Gastroesophageal sphincter (tissue), 4 donors: ENCODE data around the gene GPN1. TPM values are rescaled to one million over a fixed set of nuclear protein-coding genes. Genes with fewer than 3 reads are reported as not detected.
"Not testable (repeated sequence)": the region's sequence is repeated elsewhere in the genome, so short reads cannot be mapped to it uniquely, and the experiment has no call there.

Experiments
- ATAC-seq: fragments of 150-250 bp; one replicate; pipeline ENCODE4 v1.9.1; 2016; ENCODE audit warnings: mild to moderate bottlenecking, moderate library complexity
- H3K27ac ChIP-seq, 4 donors: fragments of 200-600 bp; sonication (generic) in 3 of 4; 1 replicate in 3 of 4; 2 replicates in 1 of 4; pipeline ENCODE4 v1.5.1; 2016 to 2019
- H3K27me3 ChIP-seq: fragments of 200-600 bp; sonication (generic); one replicate; pipeline ENCODE4 v1.5.1; 2019
- H3K36me3 ChIP-seq, 2 donors: fragments of 200-600 bp; sonication (generic); one replicate each; pipeline ENCODE4 v1.5.1; 2019; ENCODE audit warnings: control low read depth in 1 of 2
- H3K4me1 ChIP-seq, 3 donors: fragments of 200-600 bp; sonication (generic); 1 replicate in 2 of 3; 2 replicates in 1 of 3; pipeline ENCODE4 v1.5.1; 2016 to 2019; ENCODE audit warnings: control low read depth in 2 of 3
- H3K4me3 ChIP-seq, 2 donors: fragments of 200-600 bp; sonication (generic); one replicate each; pipeline ENCODE4 v1.5.1; 2019; ENCODE audit warnings: mild to moderate bottlenecking in 1 of 2, moderate library complexity in 1 of 2
- H3K9me3 ChIP-seq, 3 donors: fragments of 200-600 bp; sonication (generic); one replicate each; pipeline ENCODE4 v1.5.1; 2017 to 2019; ENCODE audit warnings: control low read depth in 2 of 3
- EP300 ChIP-seq: sonication (generic); formaldehyde crosslinking; IDR thresholded peaks from one replicate; pipeline ENCODE4 v1.6.1; 2017; ENCODE audit warnings: antibody characterized with exemption, mild to moderate bottlenecking
- POLR2A ChIP-seq, 2 donors: fragments of 450-650 bp; IDR thresholded peaks; one replicate each; pipeline ENCODE4 v1.6.1; 2017; ENCODE audit warnings: antibody characterized with exemption in 2 of 2, mild to moderate bottlenecking in 2 of 2, moderate library complexity in 1 of 2
- POLR2AphosphoS5 ChIP-seq: sonication (generic); formaldehyde crosslinking; IDR thresholded peaks from one replicate; pipeline ENCODE4 v1.6.1; 2017; ENCODE audit warnings: antibody characterized with exemption
- WGBS, 2 donors: methylation state at CpG; one replicate each; pipeline ENCODE4 v1.1.5; 2018; ENCODE audit warnings: low coverage in 1 of 2; 5-methylcytosine and 5-hydroxymethylcytosine counted together
- total RNA-seq, 4 donors: library from RNA; depleted of rRNA; stranded (reverse); fragments of >200 nt; gene quantifications; one replicate each; pipeline ENCODE4 v1.1.0, GENCODE V29; 2016
- TF ChIP-seq, protein P1 (sequence below), 4 experiments: fragments of 200-600 bp in 2 of 4; fragments of 450-650 bp in 2 of 4; sonication (generic) in 1 of 4; IDR thresholded peaks; one replicate each; pipeline ENCODE4 v1.5.1; 2017 to 2019; ENCODE audit warnings: antibody characterized with exemption in 4 of 4, mild to moderate bottlenecking in 2 of 4, moderate library complexity in 2 of 4

Gene GPN1
- total RNA-seq, 4 donors from 2014 or later = 20.9 to 34.5 (median 21.4) TPM

DNA sequence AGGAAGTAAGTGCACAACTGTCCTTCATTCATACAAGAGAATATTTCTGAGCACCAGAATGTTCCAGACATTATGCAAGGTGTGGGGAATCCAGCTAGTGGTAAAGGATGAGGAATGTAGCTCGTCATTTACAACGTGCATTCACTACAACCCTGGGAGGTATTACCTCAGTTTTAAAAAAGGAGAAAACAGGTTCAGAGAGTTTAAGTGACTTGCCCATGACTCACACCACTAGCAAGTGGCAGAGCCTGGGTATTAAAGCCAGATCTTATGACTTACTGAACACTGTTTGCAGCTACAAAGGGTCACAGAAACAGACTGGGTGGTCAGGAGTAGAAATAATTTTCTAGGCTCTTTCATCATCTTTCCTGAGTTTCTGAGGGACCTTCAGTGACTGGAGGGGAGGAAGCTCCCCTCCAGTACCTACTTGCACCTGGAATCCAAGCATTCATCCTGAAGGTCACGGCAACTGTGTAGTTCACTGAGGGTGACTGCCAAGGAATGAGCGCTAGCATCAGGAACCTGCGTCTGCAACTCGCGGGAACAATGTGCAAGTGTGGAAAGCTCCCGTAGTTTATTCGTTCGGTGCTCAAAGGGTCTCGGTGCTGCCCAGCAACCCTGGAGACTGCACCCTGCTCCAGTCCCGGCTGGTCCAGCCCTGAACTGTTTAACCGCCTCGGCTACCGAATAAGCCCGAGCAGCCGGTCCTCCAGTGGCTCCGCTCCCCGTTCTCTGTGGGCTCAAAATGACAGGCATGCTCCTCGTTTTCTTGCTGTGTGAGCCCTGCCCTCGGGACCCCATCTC is 685 bp upstream of the GPN1 start:
- Histone ChIP-seq H3K4me3 (peak overlapping the region; percentile 73 to 78), H3K27ac (peak overlapping the region; percentile 18 to 81 (median 74)), H3K4me1 (peaks cover 0 to 26% (median 14%) of the 10 kb centered on the region in 3 donors), H3K9me3 (no peaks in the 10 kb centered on the region), H3K27me3 (no peaks in the 10 kb centered on the region), H3K36me3 (peaks cover 2 to 46% of the 10 kb centered on the region in 2 donors)
- ATAC-seq = peak; percentile 32
- WGBS, 2 donors = 18 to 25% methylated on average over 2 to 4 of the region's 21 CpGs
- TF ChIP-seq POLR2A (IDR thresholded peaks at IDR 0.05) = no peak

- WGBS, 2 donors = no CpG with 5 or more reads among the region's 2 CpGs
- not testable (repeated sequence) for H3K27me3 ChIP-seq, H3K27ac ChIP-seq, H3K9me3 ChIP-seq, H3K4me3 ChIP-seq, ATAC-seq
- H3K4me1 ChIP-seq = peaks cover 0 to 26% (median 14%) of the 10 kb centered on the region in 3 donors
- peaks cover 7 to 53% of the 10 kb centered on the region in 2 donors for H3K36me3 ChIP-seq
Measured at GRCh38 chr2:27630257-27630656, 1.4 kb downstream of the GPN1 start.

- H3K36me3 ChIP-seq = peaks cover 7 to 93% of the 10 kb centered on the region in 2 donors
- H3K4me3 ChIP-seq = no peak overlapping the region
- no peak for ATAC-seq
- H3K9me3 ChIP-seq = no peaks in the 10 kb centered on the region
- H3K27ac ChIP-seq = no peak overlapping the region
- 62 to 78% methylated on average over 1 to 2 of the region's 2 CpGs for WGBS, 2 donors
- TF ChIP-seq EP300 (no peak), POLR2A (IDR thresholded peaks at IDR 0.05) (no peak), POLR2AphosphoS5 (no peak)
- TF ChIP-seq, protein P1, sequence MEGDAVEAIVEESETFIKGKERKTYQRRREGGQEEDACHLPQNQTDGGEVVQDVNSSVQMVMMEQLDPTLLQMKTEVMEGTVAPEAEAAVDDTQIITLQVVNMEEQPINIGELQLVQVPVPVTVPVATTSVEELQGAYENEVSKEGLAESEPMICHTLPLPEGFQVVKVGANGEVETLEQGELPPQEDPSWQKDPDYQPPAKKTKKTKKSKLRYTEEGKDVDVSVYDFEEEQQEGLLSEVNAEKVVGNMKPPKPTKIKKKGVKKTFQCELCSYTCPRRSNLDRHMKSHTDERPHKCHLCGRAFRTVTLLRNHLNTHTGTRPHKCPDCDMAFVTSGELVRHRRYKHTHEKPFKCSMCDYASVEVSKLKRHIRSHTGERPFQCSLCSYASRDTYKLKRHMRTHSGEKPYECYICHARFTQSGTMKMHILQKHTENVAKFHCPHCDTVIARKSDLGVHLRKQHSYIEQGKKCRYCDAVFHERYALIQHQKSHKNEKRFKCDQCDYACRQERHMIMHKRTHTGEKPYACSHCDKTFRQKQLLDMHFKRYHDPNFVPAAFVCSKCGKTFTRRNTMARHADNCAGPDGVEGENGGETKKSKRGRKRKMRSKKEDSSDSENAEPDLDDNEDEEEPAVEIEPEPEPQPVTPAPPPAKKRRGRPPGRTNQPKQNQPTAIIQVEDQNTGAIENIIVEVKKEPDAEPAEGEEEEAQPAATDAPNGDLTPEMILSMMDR (IDR thresholded peaks at IDR 0.05) = no peak
- no peaks in the 10 kb centered on the region for H3K27me3 ChIP-seq
- peaks cover 0 to 13% (median 8%) of the 10 kb centered on the region in 3 donors for H3K4me1 ChIP-seq
Measured at GRCh38 chr2:27634291-27634690, 5.4 kb downstream of the GPN1 start.

- Histone ChIP-seq H3K4me1 (no peaks in the 10 kb centered on the region), H3K27me3 (no peaks in the 10 kb centered on the region), H3K9me3 (no peaks in the 10 kb centered on the region), H3K36me3 (peaks cover 7 to 100% of the 10 kb centered on the region in 2 donors), H3K4me3 (no peak overlapping the region), H3K27ac (no peak overlapping the region)
- no peak for ATAC-seq
- TF ChIP-seq EP300 = no peak
- no peak for TF ChIP-seq POLR2A (IDR thresholded peaks at IDR 0.05)
- TF ChIP-seq, protein P1 (IDR thresholded peaks at IDR 0.05) = no peak
- TF ChIP-seq POLR2AphosphoS5 = no peak
- WGBS, 2 donors = 92% methylated on average over 5 of the region's 5 CpGs; no CpG with 5 or more reads in 1 of the 2 donors
Measured at GRCh38 chr2:27636766-27637165, 7.9 kb downstream of the GPN1 start.

GRCh38 chr2:27638037-27638637 is 9.3 kb downstream of the GPN1 start:
- Histone ChIP-seq H3K27me3 (no peaks in the 10 kb centered on the region), H3K4me1 (no peaks in the 10 kb centered on the region), H3K9me3 (no peaks in the 10 kb centered on the region), H3K36me3 (peaks cover 7 to 99% of the 10 kb centered on the region in 2 donors), H3K4me3 (no peak overlapping the region), H3K27ac (no peak overlapping the region)
- no peak for ATAC-seq
- WGBS, 2 donors = 72 to 90% methylated on average over 3 of the region's 3 CpGs
- TF ChIP-seq, protein P1 (IDR thresholded peaks at IDR 0.05) = no peak
- TF ChIP-seq POLR2A (IDR thresholded peaks at IDR 0.05) (no peak), POLR2AphosphoS5 (no peak), EP300 (no peak)

- no peak overlapping the region for H3K27ac ChIP-seq
- TF ChIP-seq EP300 = no peak
- TF ChIP-seq POLR2AphosphoS5 = no peak
- TF ChIP-seq, protein P1 (IDR thresholded peaks at IDR 0.05) = no peak
- no peak for TF ChIP-seq POLR2A (IDR thresholded peaks at IDR 0.05)
- 51 to 77% methylated on average over 3 of the region's 3 CpGs for WGBS, 2 donors
- H3K4me3 ChIP-seq = no peak overlapping the region
- H3K36me3 ChIP-seq = peaks cover 7 to 99% of the 10 kb centered on the region in 2 donors
- no peak for ATAC-seq
- H3K4me1 ChIP-seq = no peaks in the 10 kb centered on the region
- H3K9me3 ChIP-seq = no peaks in the 10 kb centered on the region
- H3K27me3 ChIP-seq = no peaks in the 10 kb centered on the region
Measured at GRCh38 chr2:27638709-27639108, 9.9 kb downstream of the GPN1 start.
